T47D (cell line): ENCODE data around the gene ADARB1.

ENCODE experiments used
- DNase-seq, 2 experiments: peaks; one replicate each; pipeline versions ENCODE4 v3.0.0 to v3.0.0-alpha.2; 2011 to 2012; ENCODE audit warnings: low read depth in 1 of 2, low spot score in 1 of 2
- JUND ChIP-seq: IDR thresholded peaks from 2 replicates; pipeline ENCODE4 v1.6.1; 2012; ENCODE audit warnings: low read depth
- in situ Hi-C: cut with HindIII; loops from 2 replicates; pipeline ENCODE4 v1.10.0; 2016; ENCODE audit warnings: low sequenced_read_pairs, low pct_unique_long_range_greater_than_20kb

The ADARB1 gene

DNA sequence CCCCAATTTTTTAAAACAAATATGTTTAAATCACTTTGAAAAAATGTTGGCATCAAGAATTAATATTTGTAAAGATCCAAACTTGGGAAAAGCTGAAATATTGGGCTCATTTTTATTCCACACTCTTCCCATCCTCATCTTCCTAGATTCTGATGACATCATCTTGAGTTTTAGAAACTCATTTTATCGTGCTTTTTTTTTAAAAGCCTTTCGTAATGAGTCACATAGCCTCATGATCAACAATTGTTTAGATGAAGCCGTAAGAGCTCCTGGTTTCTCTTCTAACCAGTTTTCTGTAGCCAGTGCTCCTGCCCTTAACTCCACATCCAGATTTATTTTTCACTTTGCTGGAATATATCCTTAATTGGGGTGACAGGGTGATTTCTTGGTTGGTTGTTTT is 134.7 kb downstream of the ADARB1 start:
- no peak for TF ChIP-seq JUND
- in situ Hi-C loops, result no loop called here
- DNase-seq, result no peak

DNA sequence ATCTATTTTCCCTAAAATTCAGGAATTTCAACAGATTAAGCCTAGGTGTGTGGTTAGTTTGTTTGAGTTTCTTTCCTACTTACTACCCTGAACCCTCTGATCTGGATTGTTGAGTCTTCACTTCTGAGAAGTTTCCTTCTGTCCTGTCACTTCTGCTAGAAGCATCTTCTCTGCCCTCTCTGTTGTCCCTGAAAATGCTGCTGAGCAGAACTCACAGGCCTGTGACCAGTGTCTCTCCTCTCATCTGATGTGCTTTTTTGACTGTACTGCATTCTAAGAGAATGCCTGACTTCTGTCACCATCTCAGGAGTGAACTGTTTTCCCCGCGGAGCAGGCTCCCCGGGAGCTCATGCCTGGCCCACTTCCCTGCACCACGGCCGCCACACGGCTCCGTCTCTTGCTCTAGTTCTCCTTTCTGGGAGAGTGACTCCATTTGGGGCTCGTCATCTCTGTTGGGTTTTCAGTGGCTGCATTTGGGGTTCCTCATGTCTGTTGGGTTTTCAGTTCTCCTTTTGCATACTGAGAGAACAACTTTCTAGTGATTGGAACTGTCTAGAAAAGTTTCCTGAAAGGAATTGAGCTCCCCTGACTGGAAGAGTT is 135.4 kb downstream of the ADARB1 start:
- DNase-seq, result no peak
- no peak for TF ChIP-seq JUND
- in situ Hi-C loops, result no loop called here

DNA sequence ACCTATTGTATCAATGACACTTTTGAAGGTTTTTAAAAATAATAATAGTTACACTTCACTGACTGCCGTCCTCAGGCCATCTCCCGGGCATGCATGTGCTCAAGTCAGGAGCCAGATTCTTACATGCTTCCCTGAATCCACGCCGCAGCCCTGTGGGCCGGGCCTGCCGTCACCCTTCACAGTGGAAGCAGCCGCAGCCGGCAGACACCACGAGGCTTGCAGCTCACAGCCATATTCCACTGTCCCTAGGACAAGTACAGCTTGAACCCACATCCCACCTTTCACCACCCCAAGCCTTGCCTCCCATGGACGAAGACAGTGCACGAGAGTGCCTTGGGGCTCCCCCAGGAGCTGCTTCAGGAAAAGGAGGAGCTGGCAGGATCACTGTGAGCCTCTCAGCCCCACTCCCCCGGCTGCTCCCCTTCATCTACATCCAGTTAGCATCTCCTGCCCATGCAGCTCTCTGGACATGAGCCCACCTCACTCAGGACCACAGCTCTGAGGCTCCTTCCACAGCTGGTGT is 136.1 kb downstream of the ADARB1 start:
- no peak for DNase-seq
- TF ChIP-seq JUND, result no peak
- in situ Hi-C loops, result no loop called here

DNA sequence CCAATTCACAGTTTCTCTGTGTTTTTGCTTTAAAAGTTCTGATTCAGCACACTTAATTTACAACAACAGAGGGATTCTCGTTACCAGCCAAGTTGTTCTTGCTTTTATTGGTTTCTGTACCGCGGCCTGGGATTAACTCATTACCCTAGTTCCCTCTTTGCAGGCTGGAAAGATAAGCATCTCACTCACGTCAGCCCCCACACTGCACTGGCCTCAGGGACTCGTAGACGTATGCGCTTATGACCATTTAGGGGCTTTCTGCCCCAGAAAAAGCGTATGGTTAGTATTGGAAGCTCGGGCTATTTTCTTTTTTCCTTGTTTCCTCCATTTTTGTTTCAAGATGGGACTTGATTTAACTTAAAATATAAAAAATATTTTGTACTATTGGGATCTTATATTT is 137.3 kb downstream of the ADARB1 start:
- TF ChIP-seq JUND, result no peak
- no peak for DNase-seq
- in situ Hi-C loops, result no loop called here

DNA sequence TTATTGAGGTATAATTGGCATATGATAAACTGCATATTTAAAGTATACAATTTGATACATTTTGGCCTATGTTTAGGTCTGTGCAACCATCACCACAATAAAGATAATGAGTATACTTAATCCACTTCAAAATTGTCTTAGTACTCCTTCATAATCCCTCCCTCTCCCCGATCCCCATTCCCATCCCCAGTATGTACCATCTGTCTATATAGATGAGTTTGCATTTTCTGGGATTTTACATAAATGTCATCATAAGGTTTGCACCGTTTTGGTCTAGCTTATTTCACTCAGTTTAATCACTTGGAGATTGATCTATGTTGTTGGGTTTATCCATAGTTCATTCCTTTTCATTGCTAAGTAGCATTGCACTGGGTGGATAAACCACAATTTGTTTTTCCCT is 139.0 kb downstream of the ADARB1 start:
- DNase-seq, result no peak
- in situ Hi-C loops, result no loop called here
- TF ChIP-seq JUND, result no peak

DNA sequence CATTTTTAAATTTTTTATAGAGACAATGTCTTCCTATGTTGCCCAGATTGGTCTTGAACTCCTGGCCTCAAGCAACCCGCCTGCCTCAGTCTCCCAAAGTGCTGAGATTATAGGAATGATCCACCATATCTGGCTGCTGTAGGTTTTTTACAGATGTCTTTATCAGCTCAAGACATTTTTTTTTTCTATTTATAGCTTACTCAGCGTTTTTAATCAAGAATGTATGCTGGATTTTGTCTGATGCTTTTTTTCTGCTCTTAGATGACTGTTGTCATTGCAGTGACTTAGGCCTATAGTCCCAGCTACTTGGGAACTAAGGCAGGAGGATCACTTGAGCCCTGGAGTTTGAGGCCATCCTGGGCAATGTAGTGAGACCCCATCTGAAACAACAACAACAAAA is 140.8 kb downstream of the ADARB1 start:
- DNase-seq, result no peak
- no peak for TF ChIP-seq JUND
- in situ Hi-C loops, result no loop called here

DNA sequence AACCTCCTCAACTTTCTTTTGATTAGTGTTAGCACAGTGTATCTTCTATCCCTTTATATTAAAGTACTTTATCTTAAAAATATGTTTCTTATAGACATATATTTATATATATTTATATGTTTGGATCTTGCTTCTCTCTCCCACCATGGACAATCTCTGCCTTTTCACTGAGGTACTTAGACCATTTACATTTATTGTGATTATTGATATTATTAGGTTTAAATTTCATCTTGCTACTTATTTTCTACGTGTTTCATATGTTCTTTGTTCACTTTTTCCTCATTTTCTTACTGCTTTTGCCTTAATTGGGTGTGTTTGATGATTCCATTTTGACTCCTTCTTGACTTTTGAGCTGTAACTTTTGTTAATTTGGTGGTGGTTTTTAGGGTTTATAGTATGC is 142.6 kb downstream of the ADARB1 start:
- no peak for DNase-seq
- in situ Hi-C loops, result no loop called here
- TF ChIP-seq JUND, result no peak

DNA sequence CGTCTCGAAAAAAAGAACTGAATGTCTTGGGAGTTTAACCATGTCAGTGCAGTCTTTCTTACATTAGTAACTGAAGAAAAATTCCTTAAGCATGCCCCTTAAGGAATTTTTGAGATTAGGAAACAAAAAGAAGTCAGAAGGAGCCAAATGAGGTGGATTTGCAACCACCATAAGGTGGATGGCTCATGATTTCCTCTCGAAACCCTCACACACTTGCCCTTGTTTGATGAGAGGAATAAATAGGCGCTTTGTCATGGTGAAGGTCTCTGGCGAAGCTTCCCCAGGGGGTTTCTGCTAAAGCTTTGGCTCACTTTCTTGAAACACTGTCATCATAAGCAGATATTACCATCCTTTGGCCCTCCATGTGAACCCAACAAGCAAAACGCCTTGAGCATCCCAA is 145.1 kb downstream of the ADARB1 start:
- no peak for TF ChIP-seq JUND
- in situ Hi-C loops, result no loop called here
- DNase-seq, result no peak

DNA sequence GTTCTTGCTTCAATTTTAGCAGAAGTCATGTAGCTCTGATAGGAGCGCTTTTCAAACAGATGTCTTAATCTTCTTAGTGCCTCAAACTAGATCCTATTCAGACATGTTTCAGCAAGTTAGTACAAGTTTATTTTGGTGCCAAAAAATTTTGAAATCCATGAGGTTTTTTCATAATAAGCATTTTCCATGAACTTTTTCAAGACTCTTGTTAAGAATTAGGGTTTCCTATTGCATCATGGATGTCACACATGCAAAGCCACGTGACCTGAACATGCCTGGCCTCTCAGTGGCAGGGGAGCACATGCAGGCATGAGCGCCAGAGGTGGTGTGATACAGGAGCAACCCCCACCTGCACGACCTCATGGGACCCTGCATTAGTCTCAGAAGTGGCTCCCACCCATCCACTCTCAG is 145.7 kb downstream of the ADARB1 start:
- no peak for TF ChIP-seq JUND
- DNase-seq, result no peak
- in situ Hi-C loops, result no loop called here

DNA sequence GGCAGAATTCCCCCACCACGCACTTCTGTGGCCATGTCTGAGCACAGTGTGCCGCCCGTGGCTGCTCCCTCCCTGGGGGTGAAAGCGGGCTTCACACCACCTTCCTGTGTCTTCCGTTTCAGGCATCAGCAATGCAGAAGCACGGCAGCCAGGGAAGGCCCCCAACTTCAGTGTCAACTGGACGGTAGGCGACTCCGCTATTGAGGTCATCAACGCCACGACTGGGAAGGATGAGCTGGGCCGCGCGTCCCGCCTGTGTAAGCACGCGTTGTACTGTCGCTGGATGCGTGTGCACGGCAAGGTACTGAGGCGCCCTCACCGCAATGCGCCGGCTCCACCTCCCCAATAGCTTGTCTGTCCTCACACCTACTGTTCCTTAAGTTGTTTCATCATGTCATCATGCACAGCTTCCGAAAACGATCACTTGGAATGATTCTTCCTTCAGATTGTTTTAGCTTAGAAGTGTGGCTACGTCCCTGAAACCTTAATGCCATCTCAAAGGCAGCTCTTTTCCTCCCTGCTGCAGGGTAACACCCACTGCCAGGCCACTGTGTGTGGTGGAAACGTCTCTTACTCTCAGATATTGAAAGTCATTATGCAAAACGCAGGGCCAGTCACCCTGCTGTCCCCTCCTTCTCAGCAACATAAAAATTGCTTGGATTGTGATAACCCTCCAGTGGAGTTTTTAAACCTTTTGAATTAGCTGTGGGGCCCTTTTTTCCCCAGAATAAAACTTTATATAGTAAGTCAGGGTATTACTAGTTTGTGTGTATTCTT is 146.5 kb downstream of the ADARB1 start:
- no peak for DNase-seq
- in situ Hi-C loops, result no loop called here
- TF ChIP-seq JUND, result no peak

DNA sequence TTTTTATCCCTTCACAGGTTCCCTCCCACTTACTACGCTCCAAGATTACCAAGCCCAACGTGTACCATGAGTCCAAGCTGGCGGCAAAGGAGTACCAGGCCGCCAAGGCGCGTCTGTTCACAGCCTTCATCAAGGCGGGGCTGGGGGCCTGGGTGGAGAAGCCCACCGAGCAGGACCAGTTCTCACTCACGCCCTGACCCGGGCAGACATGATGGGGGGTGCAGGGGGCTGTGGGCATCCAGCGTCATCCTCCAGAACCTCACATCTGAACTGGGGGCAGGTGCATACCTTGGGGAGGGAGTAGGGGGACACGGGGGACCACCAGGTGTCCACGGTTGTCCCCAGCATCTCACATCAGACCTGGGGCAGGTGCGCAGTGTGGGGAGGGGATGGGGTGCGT is 147.6 kb downstream of the ADARB1 start:
- no peak for DNase-seq
- in situ Hi-C loops, result no loop called here
- TF ChIP-seq JUND, result no peak

DNA sequence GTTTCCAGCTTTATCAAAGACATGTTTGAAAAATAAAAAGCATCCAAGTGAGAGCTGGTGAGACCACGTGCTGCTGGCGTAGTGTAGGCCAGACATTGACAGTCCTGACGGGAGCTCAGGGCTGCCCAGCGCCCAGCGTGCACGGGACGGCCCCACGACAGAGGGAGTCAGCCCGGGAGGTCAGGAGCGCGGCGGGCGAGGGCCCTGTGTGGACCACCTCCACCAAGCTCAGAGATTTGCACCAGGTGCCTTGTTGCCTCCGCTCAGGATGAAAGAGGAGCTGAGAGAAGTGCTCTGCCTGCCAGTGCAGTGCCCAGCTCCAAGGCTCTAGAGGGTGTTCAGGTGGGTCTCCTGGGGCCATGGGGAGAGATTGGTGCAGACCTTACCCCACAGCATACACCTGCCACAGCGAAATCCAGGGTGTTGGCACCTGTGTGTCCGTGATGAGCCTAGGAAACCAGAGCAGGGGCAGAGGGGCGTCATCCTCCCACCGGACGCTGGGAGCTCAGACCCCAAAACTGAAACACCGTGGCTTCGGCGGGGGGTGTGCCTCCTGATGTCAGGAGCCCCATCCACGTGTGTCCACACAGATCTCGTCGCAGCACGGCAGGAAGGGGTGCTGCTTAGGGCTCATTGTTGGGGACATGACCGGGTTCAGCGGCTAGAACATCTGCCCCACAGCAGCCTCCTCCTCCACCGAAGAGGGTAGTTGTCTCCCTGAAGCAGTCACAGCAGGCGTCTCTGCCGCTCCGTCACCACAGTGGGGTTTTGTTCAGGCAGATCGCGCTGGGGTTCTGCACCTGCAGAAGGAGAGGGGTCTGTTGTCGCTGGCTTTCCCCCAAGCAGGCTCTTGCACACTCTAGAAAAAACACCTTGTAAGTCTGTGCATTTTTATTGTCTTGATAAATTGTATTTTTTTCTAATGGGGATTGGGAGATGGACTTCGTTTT is 149.1 kb downstream of the ADARB1 start:
- TF ChIP-seq JUND, result no peak
- in situ Hi-C loops, result no loop called here
- no peak for DNase-seq
